ENCODE results near the gene VPREB1. TPM values are rescaled to one million over a fixed set of nuclear protein-coding genes. Genes with fewer than 3 reads are reported as not detected.

VPREB1 gene
- total and polyA plus RNA-seq, 2 donors (not counting 1 experiment from before 2014, with no cell fraction given) = not detected

GRCh38 chr22:22201185-22201929, 43.2 kb upstream of the VPREB1 start:
- Histone ChIP-seq H3K4me2 (ENCODE audit: extremely low read depth, insufficient read depth, low read length) (no peak overlapping the region), H3K36me3 (ENCODE audit: control insufficient read depth, insufficient read depth, low read length) (no peaks in the 10 kb centered on the region), H3K9ac (ENCODE audit: insufficient read depth, low read length) (no peak overlapping the region), H3K27me3 (ENCODE audit: control insufficient read depth, insufficient read depth, low read length) (peaks cover 14% of the 10 kb centered on the region), H3K4me3 (replicated peaks in 1 of 4; ENCODE audit: control extremely low read depth in 1 of 4, insufficient read depth in 1 of 4, low read depth in 3 of 4, low read length in 4 of 4) (no peak overlapping the region), H3K79me2 (ENCODE audit: control insufficient read depth, insufficient read depth, low read length) (no peaks in the 10 kb centered on the region), H2AFZ (ENCODE audit: low read length) (no peak overlapping the region), H3K27ac (ENCODE audit: insufficient read depth, low read length) (no peak overlapping the region), H3K9me3 (ENCODE audit: control insufficient read depth, insufficient read depth, low read depth, low read length) (no peaks in the 10 kb centered on the region), H4K20me1 (ENCODE audit: control insufficient read depth, extremely low read depth, insufficient read depth, low read length) (no peaks in the 10 kb centered on the region), H3K4me1 (ENCODE audit: control insufficient read depth, extremely low read depth, insufficient read depth, low read length) (no peaks in the 10 kb centered on the region)
- TF ChIP-seq EZH2 (IDR thresholded peaks at IDR 0.05; ENCODE audit: low read length, missing control alignments) (no peak), CTCF (conservative IDR thresholded peaks at IDR 0.05 in 1 of 2, IDR thresholded peaks at IDR 0.05 in 1 of 2; ENCODE audit: low read depth in 1 of 2, low read length in 2 of 2) (peak; percentile 68 to 70)
- peak in 1 of 2 donors; percentile 37 for DNase-seq (ENCODE audit: low read depth in 2 of 2)

GRCh38 chr22:22201930-22202343, 42.6 kb upstream of the VPREB1 start:
- TF ChIP-seq EZH2 (IDR thresholded peaks at IDR 0.05; ENCODE audit: low read length, missing control alignments) = no peak
- TF ChIP-seq CTCF (conservative IDR thresholded peaks at IDR 0.05 in 1 of 2, IDR thresholded peaks at IDR 0.05 in 1 of 2; ENCODE audit: low read depth in 1 of 2, low read length in 2 of 2) = no peak
- Histone ChIP-seq H3K4me3 (replicated peaks in 1 of 4; ENCODE audit: control extremely low read depth in 1 of 4, insufficient read depth in 1 of 4, low read depth in 3 of 4, low read length in 4 of 4) (no peak overlapping the region), H4K20me1 (ENCODE audit: control insufficient read depth, extremely low read depth, insufficient read depth, low read length) (no peaks in the 10 kb centered on the region), H3K9ac (ENCODE audit: insufficient read depth, low read length) (no peak overlapping the region), H3K4me1 (ENCODE audit: control insufficient read depth, extremely low read depth, insufficient read depth, low read length) (no peaks in the 10 kb centered on the region), H3K79me2 (ENCODE audit: control insufficient read depth, insufficient read depth, low read length) (no peaks in the 10 kb centered on the region), H3K36me3 (ENCODE audit: control insufficient read depth, insufficient read depth, low read length) (no peaks in the 10 kb centered on the region), H2AFZ (ENCODE audit: low read length) (no peak overlapping the region), H3K27me3 (ENCODE audit: control insufficient read depth, insufficient read depth, low read length) (peaks cover 14% of the 10 kb centered on the region), H3K4me2 (ENCODE audit: extremely low read depth, insufficient read depth, low read length) (no peak overlapping the region), H3K27ac (ENCODE audit: insufficient read depth, low read length) (no peak overlapping the region), H3K9me3 (ENCODE audit: control insufficient read depth, insufficient read depth, low read depth, low read length) (no peaks in the 10 kb centered on the region)
- no peak for DNase-seq (ENCODE audit: low read depth in 2 of 2)

GRCh38 chr22:22203048-22203971, 41.3 kb upstream of the VPREB1 start:
- H4K20me1 ChIP-seq (ENCODE audit: control insufficient read depth, extremely low read depth, insufficient read depth, low read length) = no peaks in the 10 kb centered on the region
- H3K9me3 ChIP-seq (ENCODE audit: control insufficient read depth, insufficient read depth, low read depth, low read length) = no peaks in the 10 kb centered on the region
- TF ChIP-seq CTCF (conservative IDR thresholded peaks at IDR 0.05 in 1 of 2, IDR thresholded peaks at IDR 0.05 in 1 of 2; ENCODE audit: low read depth in 1 of 2, low read length in 2 of 2) (no peak), EZH2 (IDR thresholded peaks at IDR 0.05; ENCODE audit: low read length, missing control alignments) (no peak)
- DNase-seq (ENCODE audit: low read depth in 2 of 2) = no peak
- H3K27me3 ChIP-seq (ENCODE audit: control insufficient read depth, insufficient read depth, low read length) = peaks cover 14% of the 10 kb centered on the region
- no peaks in the 10 kb centered on the region for H3K36me3 ChIP-seq (ENCODE audit: control insufficient read depth, insufficient read depth, low read length)
- no peaks in the 10 kb centered on the region for H3K4me1 ChIP-seq (ENCODE audit: control insufficient read depth, extremely low read depth, insufficient read depth, low read length)
- no peak overlapping the region for H2AFZ ChIP-seq (ENCODE audit: low read length)
- no peak overlapping the region for H3K4me2 ChIP-seq (ENCODE audit: extremely low read depth, insufficient read depth, low read length)
- H3K79me2 ChIP-seq (ENCODE audit: control insufficient read depth, insufficient read depth, low read length) = no peaks in the 10 kb centered on the region
- no peak overlapping the region for H3K4me3 ChIP-seq (replicated peaks in 1 of 4; ENCODE audit: control extremely low read depth in 1 of 4, insufficient read depth in 1 of 4, low read depth in 3 of 4, low read length in 4 of 4)
- no peak overlapping the region for H3K9ac ChIP-seq (ENCODE audit: insufficient read depth, low read length)
- H3K27ac ChIP-seq (ENCODE audit: insufficient read depth, low read length) = no peak overlapping the region

Data from fibroblast of lung (primary cell).